Naive thymus-derived CD8-positive, alpha-beta T cell (primary cell): Measurements from ENCODE around the gene GYS1. TPM values are rescaled to one million over a fixed set of nuclear protein-coding genes. Genes with fewer than 3 reads are reported as not detected.
A peak's percentile ranks its signal among the peaks of the same experiment; 100 is the strongest.
"Not testable (repeated sequence)": the region's sequence is repeated elsewhere in the genome, so short reads cannot be mapped to it uniquely, and the experiment has no call there.

ENCODE experiments used
- ATAC-seq, 2 donors: fragments of 150-1000 bp; cut with Tn5 transposase in 1 of 2; sonication (Bioruptor Pico), chemical (Tn5 transposase) in 1 of 2; 1 replicate in 1 of 2; 2 replicates in 1 of 2; pipeline ENCODE4 v1.10.0; 2021; ENCODE audit warnings: mild to moderate bottlenecking in 2 of 2, moderate library complexity in 2 of 2
- POLR2A ChIA-PET: fragments of 350-600 bp; sonication (Branson Sonifier 250); formaldehyde crosslinking; loops from one replicate; lab custom pipeline; 2021; ENCODE audit warnings: antibody characterized with exemption; lab: Charles Lee
- DNase-seq, 10 donors: peaks; one replicate each; pipeline versions ENCODE4 v3.0.0 to v3.0.0-alpha.2; 2020 to 2022
- H3K27ac Mint-ChIP-seq, 10 donors: one replicate each; pipeline ENCODE4 v1.8.0; 2020 to 2022; ENCODE audit warnings: mild to moderate bottlenecking in 10 of 10, mixed read lengths in 10 of 10, moderate library complexity in 4 of 10, inconsistent platforms in 1 of 10
- H3K27me3 Mint-ChIP-seq, 5 donors: one replicate each; pipeline ENCODE4 v1.8.0; 2021 to 2022; ENCODE audit warnings: mixed read lengths in 5 of 5
- H3K36me3 Mint-ChIP-seq, 3 donors: one replicate each; pipeline ENCODE4 v1.8.0; 2020 to 2022; ENCODE audit warnings: mixed read lengths in 3 of 3, mild to moderate bottlenecking in 2 of 3, inconsistent platforms in 1 of 3
- H3K4me1 Mint-ChIP-seq, 4 donors: one replicate each; pipeline ENCODE4 v1.8.0; 2021 to 2022; ENCODE audit warnings: mixed read lengths in 4 of 4
- H3K4me3 Mint-ChIP-seq, 10 donors: one replicate each; pipeline ENCODE4 v1.8.0; 2020 to 2022; ENCODE audit warnings: mild to moderate bottlenecking in 10 of 10, mixed read lengths in 10 of 10, moderate library complexity in 6 of 10, inconsistent platforms in 1 of 10
- H3K9me3 Mint-ChIP-seq, 9 donors: one replicate each; pipeline ENCODE4 v1.8.0; 2020 to 2022; ENCODE audit warnings: mixed read lengths in 9 of 9, mild to moderate bottlenecking in 3 of 9, inconsistent platforms in 1 of 9, moderate library complexity in 1 of 9
- polyA plus RNA-seq, 3 donors: library from polyadenylated mRNA; unstranded; fragments of 300-500 nt; fragmentation: Illumina TruSeq; gene quantifications; one replicate each; pipeline ENCODE4 v1.2.3, GENCODE V29; 2021
- total RNA-seq, 8 experiments: library from RNA in 2 of 8; stranded (reverse) in 2 of 8; gene quantifications; one replicate each; pipeline ENCODE4 v1.2.3 and lab custom pipeline; 2021 to 2026

GYS1 gene
- total RNA-seq (10 to 100 TPM; 45.9 to 47.9 TPM), polyA plus RNA-seq (10 to 100 TPM; 17.9 to 31.0 (median 22.3) TPM), total RNA-seq (lab: John Stamatoyannopoulos, UW) (26.6 to 43.4 (median 30.6) reads per million in 6 experiments)

DNA sequence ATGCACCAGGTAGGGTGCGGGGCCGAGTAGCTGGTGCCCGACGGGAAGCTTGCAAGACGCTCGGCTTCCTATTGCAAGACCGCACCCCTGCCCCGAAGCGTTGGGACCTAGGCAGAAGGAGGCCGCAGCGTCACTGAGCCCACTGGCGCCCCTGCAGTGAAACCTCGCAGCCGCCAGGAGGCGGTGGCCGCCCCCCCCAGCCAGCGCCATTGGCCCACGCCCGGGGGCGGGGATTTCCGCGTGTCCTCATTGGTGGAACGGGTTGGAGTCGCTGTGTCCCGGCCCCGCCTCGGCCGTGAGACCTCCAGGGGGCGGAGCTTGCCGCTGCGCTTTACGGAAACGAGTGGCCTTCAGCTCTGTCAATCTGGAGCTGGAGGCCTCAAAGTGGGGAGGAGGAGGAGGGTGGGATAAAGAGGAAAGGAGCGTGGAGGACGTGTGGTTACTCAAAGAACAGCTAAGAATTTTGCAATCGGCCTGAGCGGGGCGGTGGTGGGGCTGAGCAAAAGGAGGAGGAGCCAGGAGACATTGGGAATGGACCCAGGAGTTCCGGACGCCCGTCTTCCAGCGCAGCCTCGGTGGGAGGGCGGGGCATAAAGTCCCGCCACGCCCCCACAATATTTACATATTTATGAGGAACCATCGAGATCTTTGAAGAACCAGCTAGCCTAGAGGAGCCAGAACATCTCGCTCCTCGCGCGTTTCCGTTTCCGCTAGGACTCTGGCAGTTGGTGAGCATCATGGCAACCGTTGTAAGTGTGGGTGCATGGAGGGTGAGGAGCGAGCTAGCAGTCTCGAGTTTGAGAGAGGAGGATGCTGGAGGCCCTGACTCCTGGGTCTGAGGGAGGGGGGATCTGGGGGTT, at the start of gene GYS1, which contains the start of gene RUVBL2:
TSS of gene GYS1 (minus strand) at position 135 of the 860 bp plus-strand sequence. CDS start 197 bp downstream, outside the sequence.
TSS of gene RUVBL2 (plus strand) at position 713 of the 860 bp plus-strand sequence. CDS start at position 738, 25 bp downstream.
- Mint-ChIP-seq H3K9me3 (no peaks in the 10 kb centered on the region), H3K4me3 (peak within 1 kb of the TSS; percentile 92 to 98 (median 94)), H3K36me3 (peaks cover 0 to 15% (median 0%) of the 10 kb centered on the region in 3 donors), H3K27me3 (no peaks in the 10 kb centered on the region), H3K4me1 (peaks cover 33 to 63% (median 44%) of the 10 kb centered on the region in 4 donors), H3K27ac (peak within 1 kb of the TSS; percentile 90 to 99 (median 98))
- DNase-seq (peak; percentile 98 to 100 (median 99)), ATAC-seq (peak; percentile 92)
- POLR2A ChIA-PET, result interaction anchor here (0.5 to 3.4 kb wide), 35 partner anchors 10 to 795 kb away, joined by 3 to 53 read pairs (median 4); partner anchors contain the start of genes AP2A1, BAX, BCL2L12 and CA11

- ATAC-seq, POLR2A ChIA-PET, H3K9me3 Mint-ChIP-seq: not testable (repeated sequence)
These were observed 49.6 kb upstream of the GYS1 start for GRCh38 chr19:49042666-49043065.

DNA sequence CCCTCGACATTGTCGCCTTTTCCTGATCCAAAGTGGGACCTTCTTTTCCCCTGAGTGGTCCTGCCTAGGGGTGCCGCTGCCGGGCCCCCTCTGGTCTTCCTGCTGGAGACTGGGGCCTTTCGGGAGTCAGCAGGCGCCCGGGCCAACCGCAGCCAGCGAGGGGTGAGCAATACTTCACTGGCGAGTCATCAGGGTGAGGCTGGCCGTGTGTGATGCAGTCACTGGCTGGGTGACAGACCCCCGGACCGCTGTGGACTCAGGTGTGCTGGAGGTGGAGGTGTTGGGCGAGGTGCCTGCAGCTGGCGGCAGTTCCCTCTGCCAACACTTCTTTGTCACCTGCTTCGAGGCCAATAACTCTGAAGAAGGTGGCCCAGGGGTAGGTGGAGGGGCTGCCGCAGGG, 49.1 kb upstream of the GYS1 start:
- ATAC-seq (no peak), DNase-seq (no peak)
- no peak overlapping the region for H3K4me3 Mint-ChIP-seq
- POLR2A ChIA-PET, result no interaction called here
- H3K27me3 Mint-ChIP-seq, result peaks cover 0 to 3% (median 0%) of the 10 kb centered on the region in 5 donors
- no peak overlapping the region for H3K27ac Mint-ChIP-seq
- no peaks in the 10 kb centered on the region for H3K36me3 Mint-ChIP-seq
- no peaks in the 10 kb centered on the region for H3K4me1 Mint-ChIP-seq
- no peaks in the 10 kb centered on the region for H3K9me3 Mint-ChIP-seq

More at GRCh38 chr19:49042666-49043065, 49.6 kb upstream of the GYS1 start:
- not testable (repeated sequence) for H3K27me3 Mint-ChIP-seq, H3K4me3 Mint-ChIP-seq, H3K36me3 Mint-ChIP-seq, H3K4me1 Mint-ChIP-seq, H3K27ac Mint-ChIP-seq, DNase-seq

DNA sequence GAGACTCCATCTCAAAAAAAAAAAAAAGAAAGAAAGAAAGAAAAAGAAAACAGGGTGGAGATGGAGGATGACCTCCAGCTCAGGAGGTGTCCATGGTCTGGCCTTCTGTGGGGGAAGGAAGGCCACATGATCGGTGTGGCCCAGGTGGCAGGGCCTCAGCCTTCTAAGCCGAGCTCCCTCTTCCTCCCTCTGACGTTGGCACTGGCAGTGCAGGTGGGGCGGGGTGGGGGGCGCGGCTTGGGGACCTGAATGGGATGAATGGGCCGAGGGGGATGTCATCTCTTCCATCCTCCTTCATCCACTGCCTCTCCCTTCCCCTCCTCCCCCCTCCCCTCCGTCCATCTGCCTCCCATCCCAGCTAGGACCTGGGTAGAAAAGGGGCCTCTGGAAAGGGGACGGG, 46.6 kb upstream of the GYS1 start:
- H3K4me1 Mint-ChIP-seq, H3K4me3 Mint-ChIP-seq, H3K9me3 Mint-ChIP-seq, POLR2A ChIA-PET, H3K27me3 Mint-ChIP-seq, ATAC-seq, DNase-seq, H3K36me3 Mint-ChIP-seq: not testable (repeated sequence)
- peak overlapping the region in 1 of 10 donors; percentile 11 for H3K27ac Mint-ChIP-seq

GRCh38 chr19:49038557-49039276, 45.6 kb upstream of the GYS1 start:
- not testable (repeated sequence) for H3K9me3 Mint-ChIP-seq, H3K4me3 Mint-ChIP-seq, H3K36me3 Mint-ChIP-seq, H3K4me1 Mint-ChIP-seq, ATAC-seq, H3K27me3 Mint-ChIP-seq, H3K27ac Mint-ChIP-seq, DNase-seq
- POLR2A ChIA-PET, result interaction anchor here (0.6 kb wide), 1 partner anchor 84 kb away, joined by 5 read pairs; the partner anchor contains the start of gene BAX

DNA sequence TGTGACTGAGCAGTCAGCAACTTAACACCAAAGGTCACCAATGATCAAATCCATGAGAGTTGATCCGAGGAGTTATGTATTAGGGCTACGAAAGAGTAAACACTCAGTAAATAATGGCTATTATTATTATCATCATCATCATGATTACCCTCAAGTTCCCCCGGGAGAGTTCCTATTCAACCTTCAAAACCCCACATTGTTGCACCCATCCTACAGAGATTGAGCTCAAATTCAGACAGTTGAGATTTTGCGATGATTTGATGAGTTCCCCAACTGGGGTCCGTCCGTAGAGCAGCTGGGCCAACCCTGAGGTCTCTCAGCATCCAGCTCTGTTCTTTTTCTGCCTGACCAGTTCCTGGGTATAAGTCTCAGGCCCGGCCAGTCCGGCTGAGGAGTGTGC, 45.0 kb upstream of the GYS1 start:
- H3K27me3 Mint-ChIP-seq, H3K27ac Mint-ChIP-seq, H3K36me3 Mint-ChIP-seq, H3K4me1 Mint-ChIP-seq, DNase-seq, H3K9me3 Mint-ChIP-seq, H3K4me3 Mint-ChIP-seq, ATAC-seq: not testable (repeated sequence)
- POLR2A ChIA-PET, result interaction anchor here (0.6 kb wide), 1 partner anchor 84 kb away, joined by 5 read pairs; the partner anchor contains the start of gene BAX

DNA sequence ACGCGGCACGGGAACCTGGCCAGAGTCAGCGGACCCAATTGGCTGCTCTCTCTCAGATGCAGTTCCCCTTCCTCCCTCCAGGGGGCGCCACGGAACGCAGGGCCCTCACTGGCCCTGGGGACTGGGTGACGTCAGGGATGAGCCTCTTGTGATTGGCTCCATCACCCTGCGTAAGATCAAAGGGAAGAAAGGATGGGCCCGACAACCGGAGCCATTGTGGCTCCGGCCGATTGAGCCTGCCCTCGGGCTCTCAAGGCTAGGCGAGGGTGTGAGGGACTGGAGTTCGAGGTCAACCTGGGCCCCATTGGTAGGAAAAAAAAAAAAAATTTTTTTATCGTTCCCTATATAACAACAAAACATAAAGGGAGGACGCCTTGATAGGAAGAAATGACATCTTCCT, 43.7 kb upstream of the GYS1 start, which contains the start of gene CGB1:
TSS of gene CGB1 (minus strand) at position 81 of the 400 bp plus-strand sequence. CDS start 184 bp downstream, outside the sequence.
- peak in 3 of 10 donors; percentile 23 to 35 (median 30) for DNase-seq
- ATAC-seq, H3K27ac Mint-ChIP-seq: not testable (repeated sequence)

DNA sequence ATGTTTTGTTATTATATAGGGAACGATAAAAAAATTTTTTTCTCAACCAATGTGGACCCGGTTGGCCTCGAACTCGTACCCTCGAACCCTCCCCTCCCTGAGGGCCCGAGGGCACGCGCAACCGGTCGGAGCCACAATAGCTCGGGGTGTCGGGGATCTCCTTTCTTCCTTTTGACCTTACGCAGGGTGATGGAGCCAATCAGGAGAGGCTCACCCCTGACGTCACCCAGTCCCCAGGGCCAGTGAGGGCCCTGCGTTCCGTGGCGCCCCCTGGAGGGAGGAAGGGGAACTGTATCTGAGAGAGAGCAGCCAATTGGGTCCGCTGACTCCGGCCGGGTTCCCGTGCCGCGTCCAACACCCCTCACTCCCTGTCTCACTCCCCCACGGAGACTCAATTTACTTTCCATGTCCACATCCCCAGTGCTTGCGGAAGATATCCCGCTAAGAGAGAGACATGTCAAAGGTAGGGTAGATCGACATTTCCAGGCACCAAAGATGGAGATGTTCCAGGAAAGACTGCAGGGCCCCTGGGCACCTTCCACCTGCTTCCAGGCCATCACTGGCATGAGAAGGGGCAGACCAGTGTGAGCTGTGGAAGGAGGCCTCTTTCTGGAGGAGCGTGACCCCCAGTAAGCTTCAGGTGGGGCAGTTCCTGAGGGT, 38.7 kb upstream of the GYS1 start, which contains the start of gene CGB2:
TSS of gene CGB2 (plus strand) at position 249 of the 660 bp plus-strand sequence. CDS start at position 455, 206 bp downstream.
- ATAC-seq (peak in 1 of 2 donors; percentile 69), DNase-seq (peak in 5 of 10 donors; percentile 40 to 54 (median 47))
- Mint-ChIP-seq H3K27me3 (peaks cover 4 to 16% (median 9%) of the 10 kb centered on the region in 5 donors), H3K27ac (peak within 1 kb of the TSS in 3 of 10 donors; percentile 31 to 79 (median 37))
- POLR2A ChIA-PET, H3K4me1 Mint-ChIP-seq, H3K9me3 Mint-ChIP-seq, H3K36me3 Mint-ChIP-seq, H3K4me3 Mint-ChIP-seq: not testable (repeated sequence)

More for the DNA sequence above, 43.7 kb upstream of the GYS1 start, which contains the start of gene CGB1:
- H3K4me1 Mint-ChIP-seq, H3K4me3 Mint-ChIP-seq, POLR2A ChIA-PET, H3K36me3 Mint-ChIP-seq, H3K9me3 Mint-ChIP-seq: not testable (repeated sequence)
- peaks cover 2 to 12% (median 5%) of the 10 kb centered on the region in 5 donors for H3K27me3 Mint-ChIP-seq

GRCh38 chr19:49030323-49030722, 37.2 kb upstream of the GYS1 start:
- H3K27me3 Mint-ChIP-seq, result peaks cover 3 to 12% (median 7%) of the 10 kb centered on the region in 5 donors
- H3K27ac Mint-ChIP-seq, DNase-seq, ATAC-seq, H3K36me3 Mint-ChIP-seq, H3K4me1 Mint-ChIP-seq, H3K4me3 Mint-ChIP-seq, H3K9me3 Mint-ChIP-seq, POLR2A ChIA-PET: not testable (repeated sequence)

GRCh38 chr19:49029749-49030148, 36.6 kb upstream of the GYS1 start:
- ATAC-seq, H3K27ac Mint-ChIP-seq, DNase-seq, H3K4me3 Mint-ChIP-seq, H3K4me1 Mint-ChIP-seq, H3K9me3 Mint-ChIP-seq, H3K36me3 Mint-ChIP-seq, POLR2A ChIA-PET: not testable (repeated sequence)
- peaks cover 0 to 12% (median 7%) of the 10 kb centered on the region in 5 donors for H3K27me3 Mint-ChIP-seq

GRCh38 chr19:49028686-49029085, 35.6 kb upstream of the GYS1 start:
- H3K36me3 Mint-ChIP-seq, H3K4me3 Mint-ChIP-seq, H3K4me1 Mint-ChIP-seq, POLR2A ChIA-PET, H3K27me3 Mint-ChIP-seq, DNase-seq, ATAC-seq, H3K9me3 Mint-ChIP-seq, H3K27ac Mint-ChIP-seq: not testable (repeated sequence)

DNA sequence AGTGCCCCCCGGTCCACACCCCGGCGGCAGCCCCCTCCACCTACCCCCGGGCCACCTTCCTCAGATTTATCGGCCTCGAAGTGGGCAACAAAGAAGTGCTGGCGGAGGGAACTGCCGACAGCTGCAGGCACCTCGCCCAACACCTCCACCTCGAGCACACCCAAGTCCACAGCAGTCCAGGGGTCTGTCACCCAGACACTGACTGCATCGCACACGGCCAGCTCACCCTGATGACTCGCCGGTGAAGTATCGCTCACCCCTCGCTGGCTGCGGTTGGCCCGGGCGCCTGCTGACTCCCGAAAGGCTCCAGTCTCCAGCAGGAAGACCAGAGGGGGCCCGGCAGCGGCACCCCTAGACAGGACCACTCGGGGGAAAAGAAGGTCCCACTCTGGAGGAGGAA, 32.5 kb upstream of the GYS1 start:
- H3K27me3 Mint-ChIP-seq, H3K4me3 Mint-ChIP-seq, H3K9me3 Mint-ChIP-seq, H3K36me3 Mint-ChIP-seq, DNase-seq, POLR2A ChIA-PET, H3K4me1 Mint-ChIP-seq, ATAC-seq: not testable (repeated sequence)
- H3K27ac Mint-ChIP-seq, result peak overlapping the region in 1 of 10 donors; percentile 48
